ENCODE data around the gene PTGS2.

The PTGS2 gene

GRCh38 chr1:186680245-186681061 lies at the start of gene PTGS2 (continued):
- TF ChIP-seq CTCF (tag by site-specific recombination; IDR thresholded peaks at IDR 0.05) (peak; percentile 57), ZNF248 (tag by site-specific recombination; IDR thresholded peaks at IDR 0.05) (no peak), ZNF23 (tag by site-specific recombination; IDR thresholded peaks at IDR 0.05; ENCODE audit: borderline replicate concordance) (no peak), ZNF146 (tag by site-specific recombination; IDR thresholded peaks at IDR 0.05) (no peak), ZNF660 (tag by site-specific recombination; IDR thresholded peaks at IDR 0.05) (no peak)

- Histone ChIP-seq H3K4me3 (ENCODE audit: low read depth, low read length) (no peak overlapping the region), H3K4me1 (ENCODE audit: control insufficient read depth, insufficient read depth, low read length) (no peaks in the 10 kb centered on the region), H3K36me3 (ENCODE audit: control insufficient read depth in 2 of 2, insufficient read depth in 1 of 2, low read length in 2 of 2) (no peaks in the 10 kb centered on the region), H3K27ac (ENCODE audit: extremely low read depth, low read depth, low read length) (no peak overlapping the region), H3K9me3 (ENCODE audit: control insufficient read depth, insufficient read depth, low read depth, low read length) (no peaks in the 10 kb centered on the region)
- POLR2A ChIA-PET = no interaction called here
- CTCF ChIA-PET = interaction anchor here (0.6 to 1.7 kb wide), 12 partner anchors 9 to 272 kb away, joined by 3 to 5 read pairs (median 3); no protein-coding TSS in a partner anchor
- no peak for TF ChIP-seq ZNF768 (tag by site-specific recombination; IDR thresholded peaks at IDR 0.05)
- peak; percentile 14 for TF ChIP-seq SETDB1 (IDR thresholded peaks at IDR 0.05; ENCODE audit: insufficient read length, low read length)
These were observed 42.6 kb upstream of the PTGS2 start for GRCh38 chr1:186722711-186723309.

- Histone ChIP-seq H3K4me1 (ENCODE audit: control insufficient read depth, insufficient read depth, low read length) (no peaks in the 10 kb centered on the region), H3K27ac (ENCODE audit: extremely low read depth, low read depth, low read length) (no peak overlapping the region), H3K9me3 (ENCODE audit: control insufficient read depth, insufficient read depth, low read depth, low read length) (no peaks in the 10 kb centered on the region), H3K4me3 (ENCODE audit: low read depth, low read length) (no peak overlapping the region), H3K36me3 (ENCODE audit: control insufficient read depth in 2 of 2, insufficient read depth in 1 of 2, low read length in 2 of 2) (no peaks in the 10 kb centered on the region)
- ChIA-PET CTCF (no interaction called here), POLR2A (no interaction called here)
- TF ChIP-seq ZNF561 (tag by site-specific recombination; IDR thresholded peaks at IDR 0.05; ENCODE audit: borderline replicate concordance) = no peak
- no peak for TF ChIP-seq ZNF830 (tag by site-specific recombination; IDR thresholded peaks at IDR 0.05; ENCODE audit: low read depth)
- TF ChIP-seq ZNF184 (tag by site-specific recombination; IDR thresholded peaks at IDR 0.05) = no peak
- TF ChIP-seq ZNF155 (tag by site-specific recombination; IDR thresholded peaks at IDR 0.05) = no peak
- no peak for TF ChIP-seq HOXA7 (CRISPR knock-in tag; IDR thresholded peaks at IDR 0.05; ENCODE audit: borderline replicate concordance)
- TF ChIP-seq ZNF510 (tag by site-specific recombination; IDR thresholded peaks at IDR 0.05; ENCODE audit: insufficient replicate concordance) = no peak
- no peak for TF ChIP-seq ZSCAN4 (tag by site-specific recombination; IDR thresholded peaks at IDR 0.05)
- no peak for TF ChIP-seq ZNF174 (tag by site-specific recombination; IDR thresholded peaks at IDR 0.05)
- TF ChIP-seq ZNF521 (tag by site-specific recombination; IDR thresholded peaks at IDR 0.05) = no peak
- TF ChIP-seq TCF7L2 (IDR thresholded peaks at IDR 0.05; ENCODE audit: borderline replicate concordance, low read depth, low read length) = no peak
- no peak for TF ChIP-seq ZNF664 (tag by site-specific recombination; IDR thresholded peaks at IDR 0.05)
- no peak for TF ChIP-seq ZBTB21 (tag by site-specific recombination; IDR thresholded peaks at IDR 0.05)
- no peak for TF ChIP-seq ZNF704 (tag by site-specific recombination; IDR thresholded peaks at IDR 0.05)
- TF ChIP-seq ZNF350 (tag by site-specific recombination; IDR thresholded peaks at IDR 0.05) = no peak
- TF ChIP-seq ZNF529 (tag by site-specific recombination; IDR thresholded peaks at IDR 0.05; ENCODE audit: insufficient replicate concordance) = no peak
These were observed 37.1 kb upstream of the PTGS2 start for GRCh38 chr1:186717286-186717685.
